Astrocyte of the cerebellum (primary cell): ENCODE results near the gene SHISAL2A.

Experiments used
- DNase-seq: peaks from one replicate; pipeline ENCODE4 v3.0.0-alpha.2; 2011; ENCODE audit warnings: low read depth
- H3K4me3 ChIP-seq: 2 replicates; pipeline ENCODE4 v1.5.1; 2011; ENCODE audit warnings: mild to moderate bottlenecking, low read depth, low read length, moderate library complexity
- in situ Hi-C: cut with HindIII; loops from 2 replicates; pipeline ENCODE4 v1.10.0; 2017; ENCODE audit warnings: low sequenced_read_pairs
- TF ChIP-seq, protein P1 (sequence below): IDR thresholded peaks from 2 replicates; pipeline ENCODE4 v1.5.1; 2012; ENCODE audit warnings: low read length, low read depth, moderate library complexity, mild to moderate bottlenecking; ENCODE audit errors: missing control alignments

The SHISAL2A gene

DNA sequence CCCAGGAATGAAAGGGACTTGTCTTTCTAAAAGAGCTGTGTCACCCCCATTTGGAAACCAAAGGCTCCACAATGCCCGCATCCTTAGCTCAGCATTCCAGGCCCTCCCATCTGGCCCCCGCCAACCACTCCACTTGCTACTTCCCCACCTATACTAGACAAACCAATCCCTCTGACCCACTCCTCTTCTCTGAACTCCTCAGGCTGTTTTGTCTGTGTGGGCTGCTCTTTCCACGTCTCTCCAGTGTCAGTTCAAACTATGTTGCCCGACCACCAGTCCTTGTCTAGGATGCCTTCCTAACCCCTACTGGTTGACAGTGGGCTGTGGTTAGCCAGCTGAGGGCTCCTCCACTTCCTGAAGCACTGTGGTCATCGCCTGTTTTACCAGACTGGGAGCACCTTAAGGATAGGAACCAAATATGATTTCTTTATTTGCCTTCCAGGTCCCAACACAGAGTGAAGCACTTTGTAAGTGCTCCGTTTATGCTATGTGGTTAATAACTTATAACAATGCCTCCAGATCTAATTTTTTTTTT, 73.2 kb downstream of the SHISAL2A start:
- in situ Hi-C loops = no loop called here
- TF ChIP-seq, protein P1, sequence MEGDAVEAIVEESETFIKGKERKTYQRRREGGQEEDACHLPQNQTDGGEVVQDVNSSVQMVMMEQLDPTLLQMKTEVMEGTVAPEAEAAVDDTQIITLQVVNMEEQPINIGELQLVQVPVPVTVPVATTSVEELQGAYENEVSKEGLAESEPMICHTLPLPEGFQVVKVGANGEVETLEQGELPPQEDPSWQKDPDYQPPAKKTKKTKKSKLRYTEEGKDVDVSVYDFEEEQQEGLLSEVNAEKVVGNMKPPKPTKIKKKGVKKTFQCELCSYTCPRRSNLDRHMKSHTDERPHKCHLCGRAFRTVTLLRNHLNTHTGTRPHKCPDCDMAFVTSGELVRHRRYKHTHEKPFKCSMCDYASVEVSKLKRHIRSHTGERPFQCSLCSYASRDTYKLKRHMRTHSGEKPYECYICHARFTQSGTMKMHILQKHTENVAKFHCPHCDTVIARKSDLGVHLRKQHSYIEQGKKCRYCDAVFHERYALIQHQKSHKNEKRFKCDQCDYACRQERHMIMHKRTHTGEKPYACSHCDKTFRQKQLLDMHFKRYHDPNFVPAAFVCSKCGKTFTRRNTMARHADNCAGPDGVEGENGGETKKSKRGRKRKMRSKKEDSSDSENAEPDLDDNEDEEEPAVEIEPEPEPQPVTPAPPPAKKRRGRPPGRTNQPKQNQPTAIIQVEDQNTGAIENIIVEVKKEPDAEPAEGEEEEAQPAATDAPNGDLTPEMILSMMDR = no peak
- H3K4me3 ChIP-seq = no peak overlapping the region
- no peak for DNase-seq
